Measurements from ENCODE around the gene BOD1. TPM values are rescaled to one million over a fixed set of nuclear protein-coding genes. Genes with fewer than 3 reads are reported as not detected.

Gene BOD1
- total RNA-seq, 1 donor from 2014 or later, result 101 TPM

DNA sequence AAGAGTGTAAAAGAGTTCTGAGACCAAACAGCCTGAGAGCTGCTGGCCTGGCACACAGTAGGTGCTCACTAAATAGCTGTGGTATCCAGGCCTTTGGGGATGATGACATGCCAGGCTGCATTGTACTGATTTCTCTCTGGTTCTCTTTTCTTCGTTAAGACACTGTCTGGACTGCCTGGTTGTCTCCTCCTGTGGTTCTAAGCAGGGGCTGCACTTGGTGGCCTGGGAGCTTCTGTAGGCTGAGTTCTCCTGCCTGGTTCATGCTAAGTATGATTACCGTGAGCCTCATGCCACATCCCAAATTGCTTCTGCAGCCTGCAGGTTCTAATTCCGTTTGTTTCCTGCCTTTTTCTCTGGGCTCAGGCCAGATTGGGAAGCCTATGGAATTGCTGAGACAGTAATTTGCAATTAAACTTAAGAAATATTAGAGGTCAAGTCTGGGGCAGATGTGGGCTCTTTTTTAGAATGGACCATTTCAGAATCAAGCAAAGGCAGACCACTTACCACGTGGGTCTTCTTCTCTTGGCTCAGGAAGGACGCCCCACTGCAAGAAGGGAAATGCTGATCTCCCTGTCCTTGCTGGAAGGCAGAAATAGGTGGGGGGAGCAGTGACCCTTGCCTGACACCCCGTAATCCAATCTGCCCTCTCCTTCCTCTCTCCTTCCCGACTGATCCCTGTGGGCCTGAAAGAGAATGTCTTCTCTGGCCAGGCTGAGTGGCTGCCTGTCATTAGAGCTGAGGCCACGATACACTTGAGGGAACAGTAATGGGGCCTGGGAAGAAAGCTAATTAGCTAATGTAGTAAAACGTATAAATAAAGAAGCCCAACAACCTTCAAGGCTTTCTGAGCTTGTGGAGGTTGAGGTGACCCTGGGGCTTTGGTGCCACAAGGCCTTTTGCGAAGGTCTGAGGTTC, 21.9 kb upstream of the BOD1 start:
- DNase-seq (ENCODE audit: low spot score, unreplicated experiment), result no peak

DNA sequence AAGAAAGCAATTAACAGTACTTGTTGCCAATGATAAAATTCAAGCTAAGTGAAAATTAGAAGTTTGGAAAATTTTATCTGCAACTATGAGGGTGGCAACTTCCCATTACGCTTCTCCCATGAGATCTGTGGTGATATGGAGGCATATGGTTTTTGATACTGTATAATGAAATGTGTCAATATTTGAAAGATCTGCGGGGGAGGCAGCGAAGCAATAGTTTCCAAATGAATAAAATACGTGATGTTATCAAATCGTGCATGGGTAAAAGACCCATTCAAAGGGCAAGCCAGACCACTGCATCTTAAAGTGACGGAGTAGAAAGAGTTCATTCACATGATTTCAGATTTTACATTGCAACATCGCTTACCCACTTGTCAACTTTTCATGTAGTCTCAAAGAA, 20.9 kb upstream of the BOD1 start:
- Mint-ChIP-seq H3K4me3 (ENCODE audit: low read depth) (no peak overlapping the region), H3K36me3 (ENCODE audit: insufficient read depth) (no peaks in the 10 kb centered on the region), H3K27me3 (peaks cover 2% of the 10 kb centered on the region), H3K27ac (no peak overlapping the region), H3K9me3 (ENCODE audit: low read depth) (no peaks in the 10 kb centered on the region), H3K4me1 (ENCODE audit: low read depth) (peaks cover 4% of the 10 kb centered on the region)
- DNase-seq (ENCODE audit: low spot score, unreplicated experiment), result no peak
- TF ChIP-seq, protein P1, sequence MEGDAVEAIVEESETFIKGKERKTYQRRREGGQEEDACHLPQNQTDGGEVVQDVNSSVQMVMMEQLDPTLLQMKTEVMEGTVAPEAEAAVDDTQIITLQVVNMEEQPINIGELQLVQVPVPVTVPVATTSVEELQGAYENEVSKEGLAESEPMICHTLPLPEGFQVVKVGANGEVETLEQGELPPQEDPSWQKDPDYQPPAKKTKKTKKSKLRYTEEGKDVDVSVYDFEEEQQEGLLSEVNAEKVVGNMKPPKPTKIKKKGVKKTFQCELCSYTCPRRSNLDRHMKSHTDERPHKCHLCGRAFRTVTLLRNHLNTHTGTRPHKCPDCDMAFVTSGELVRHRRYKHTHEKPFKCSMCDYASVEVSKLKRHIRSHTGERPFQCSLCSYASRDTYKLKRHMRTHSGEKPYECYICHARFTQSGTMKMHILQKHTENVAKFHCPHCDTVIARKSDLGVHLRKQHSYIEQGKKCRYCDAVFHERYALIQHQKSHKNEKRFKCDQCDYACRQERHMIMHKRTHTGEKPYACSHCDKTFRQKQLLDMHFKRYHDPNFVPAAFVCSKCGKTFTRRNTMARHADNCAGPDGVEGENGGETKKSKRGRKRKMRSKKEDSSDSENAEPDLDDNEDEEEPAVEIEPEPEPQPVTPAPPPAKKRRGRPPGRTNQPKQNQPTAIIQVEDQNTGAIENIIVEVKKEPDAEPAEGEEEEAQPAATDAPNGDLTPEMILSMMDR (IDR thresholded peaks at IDR 0.05; ENCODE audit: unreplicated experiment), result no peak

More for the DNA sequence above, 21.9 kb upstream of the BOD1 start:
- no peaks in the 10 kb centered on the region for H3K27me3 Mint-ChIP-seq
- no peak overlapping the region for H3K27ac Mint-ChIP-seq
- no peak overlapping the region for H3K4me3 Mint-ChIP-seq (ENCODE audit: low read depth)
- peaks cover 4% of the 10 kb centered on the region for H3K4me1 Mint-ChIP-seq (ENCODE audit: low read depth)
- TF ChIP-seq, protein P1 (IDR thresholded peaks at IDR 0.05; ENCODE audit: unreplicated experiment), result no peak
- H3K9me3 Mint-ChIP-seq (ENCODE audit: low read depth), result no peaks in the 10 kb centered on the region
- H3K36me3 Mint-ChIP-seq (ENCODE audit: insufficient read depth), result no peaks in the 10 kb centered on the region

DNA sequence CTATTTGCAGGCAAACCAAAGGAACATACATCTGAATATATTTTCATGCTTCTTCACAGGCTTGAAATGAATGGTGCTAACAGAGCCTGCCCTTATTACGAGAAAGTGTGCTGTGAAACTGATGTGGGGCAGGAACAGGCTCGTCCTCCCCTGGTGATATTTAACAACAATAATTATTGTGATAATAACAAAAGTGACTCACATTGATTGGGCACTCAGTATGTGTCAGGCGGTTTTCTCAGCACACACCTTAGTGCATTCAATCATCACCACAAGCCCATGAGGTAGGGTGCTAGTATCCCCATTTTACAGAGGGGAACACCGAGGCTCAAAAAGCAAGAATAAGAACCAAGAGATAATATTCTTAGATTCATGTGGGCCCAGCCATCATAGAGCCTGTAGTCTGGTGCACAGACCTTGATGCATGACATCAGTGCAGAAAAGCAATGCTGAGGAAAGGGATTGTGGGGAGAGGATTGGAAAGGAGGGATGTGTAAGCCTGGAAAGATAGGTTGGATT, 18.1 kb upstream of the BOD1 start:
- H3K4me3 Mint-ChIP-seq (ENCODE audit: low read depth), result no peak overlapping the region
- TF ChIP-seq, protein P1 (IDR thresholded peaks at IDR 0.05; ENCODE audit: unreplicated experiment), result no peak
- peaks cover 8% of the 10 kb centered on the region for H3K27me3 Mint-ChIP-seq
- no peaks in the 10 kb centered on the region for H3K4me1 Mint-ChIP-seq (ENCODE audit: low read depth)
- H3K9me3 Mint-ChIP-seq (ENCODE audit: low read depth), result no peaks in the 10 kb centered on the region
- no peak for DNase-seq (ENCODE audit: low spot score, unreplicated experiment)
- H3K27ac Mint-ChIP-seq, result no peak overlapping the region
- H3K36me3 Mint-ChIP-seq (ENCODE audit: insufficient read depth), result no peaks in the 10 kb centered on the region

DNA sequence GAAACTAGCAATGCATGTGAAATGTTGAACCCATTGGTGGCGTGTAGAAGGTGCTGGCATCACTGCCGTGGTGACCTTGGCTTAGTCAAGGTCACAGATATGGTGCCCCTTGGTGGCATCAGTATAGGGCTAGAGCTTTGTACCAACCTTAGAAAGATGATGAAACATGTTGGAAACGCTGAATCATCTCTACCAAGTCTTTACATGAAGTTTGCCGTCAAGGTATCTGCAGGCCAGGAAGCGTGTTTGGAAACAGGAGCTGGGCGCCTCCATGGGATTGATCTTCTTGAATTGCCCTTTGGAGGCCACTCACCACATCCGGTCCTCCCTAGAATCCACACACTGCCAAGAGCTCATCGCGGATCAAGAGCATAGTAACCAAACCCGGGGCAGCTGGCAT, 16.9 kb upstream of the BOD1 start:
- Mint-ChIP-seq H3K4me3 (ENCODE audit: low read depth) (no peak overlapping the region), H3K4me1 (ENCODE audit: low read depth) (peaks cover 2% of the 10 kb centered on the region), H3K36me3 (ENCODE audit: insufficient read depth) (no peaks in the 10 kb centered on the region), H3K9me3 (ENCODE audit: low read depth) (no peaks in the 10 kb centered on the region), H3K27ac (no peak overlapping the region), H3K27me3 (peaks cover 8% of the 10 kb centered on the region)
- no peak for DNase-seq (ENCODE audit: low spot score, unreplicated experiment)
- TF ChIP-seq, protein P1 (IDR thresholded peaks at IDR 0.05; ENCODE audit: unreplicated experiment), result no peak

DNA sequence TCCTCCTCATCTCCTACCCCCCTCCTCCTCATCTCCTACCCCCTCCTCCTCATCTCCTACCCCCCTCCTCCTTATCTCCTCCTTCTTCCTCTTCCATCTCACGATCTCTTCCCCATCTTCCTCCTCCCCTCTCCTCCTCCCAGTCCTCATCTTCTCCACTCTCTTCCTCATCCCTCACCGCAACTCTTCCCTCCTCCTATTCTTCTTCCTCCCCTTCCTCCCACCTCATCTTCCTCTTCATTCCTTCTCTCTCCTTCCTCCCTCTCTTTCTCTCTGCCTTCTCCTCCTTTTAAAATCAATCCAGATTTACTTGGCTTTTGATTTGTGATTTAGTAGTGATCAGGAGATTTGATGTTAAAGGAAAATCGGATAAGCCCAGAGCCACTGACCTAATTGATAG, 15.0 kb upstream of the BOD1 start:
- Mint-ChIP-seq H3K4me1 (ENCODE audit: low read depth) (peaks cover 2% of the 10 kb centered on the region), H3K27ac (no peak overlapping the region), H3K9me3 (ENCODE audit: low read depth) (no peaks in the 10 kb centered on the region), H3K4me3 (ENCODE audit: low read depth) (no peak overlapping the region), H3K36me3 (ENCODE audit: insufficient read depth) (no peaks in the 10 kb centered on the region), H3K27me3 (peaks cover 14% of the 10 kb centered on the region)
- TF ChIP-seq, protein P1 (IDR thresholded peaks at IDR 0.05; ENCODE audit: unreplicated experiment), result no peak
- no peak for DNase-seq (ENCODE audit: low spot score, unreplicated experiment)

Measured in progenitor cell of endocrine pancreas (in vitro differentiated cells).